Psoas muscle (tissue), 8 donors: Measurements from ENCODE around the gene HTD2. TPM values are rescaled to one million over a fixed set of nuclear protein-coding genes. Genes with fewer than 3 reads are reported as not detected.

Experiments used
- ATAC-seq, 4 donors: fragments of 200-7000 bp; cut with Tn5 transposase; one replicate each; pipeline ENCODE4 v1.9.1; 2020; ENCODE audit warnings: moderate library complexity in 3 of 4, mild to moderate bottlenecking in 2 of 4
- DNase-seq, 2 donors: peaks; one replicate each; pipeline ENCODE4 v3.0.0-alpha.2; 2020
- H3K27ac ChIP-seq: fragments of 200-600 bp; one replicate; pipeline ENCODE4 v1.8.0; 2022
- H3K27me3 ChIP-seq, 3 donors: fragments of 200-600 bp in 1 of 3; one replicate each; pipeline versions ENCODE4 v1.6.1 to v1.8.0; 2013 to 2022; ENCODE audit warnings: low read length in 2 of 3, mild to moderate bottlenecking in 2 of 3, moderate library complexity in 1 of 3; ENCODE audit not compliant: insufficient read depth in 3 of 3
- H3K36me3 ChIP-seq, 2 donors: fragments of 200-600 bp in 1 of 2; one replicate each; pipeline versions ENCODE4 v1.6.1 to v1.8.0; 2013 to 2022; ENCODE audit warnings: low read depth in 1 of 2, mild to moderate bottlenecking in 1 of 2, moderate library complexity in 1 of 2; ENCODE audit not compliant: insufficient read depth in 1 of 2
- H3K4me1 ChIP-seq: fragments of 200-600 bp; one replicate; pipeline ENCODE4 v1.8.0; 2022
- H3K4me3 ChIP-seq: fragments of 200-600 bp; one replicate; pipeline ENCODE4 v1.8.0; 2022; ENCODE audit warnings: mild to moderate bottlenecking
- H3K9me3 ChIP-seq: fragments of 200-600 bp; one replicate; pipeline ENCODE4 v1.8.0; 2022
- CTCF ChIP-seq: fragments of 200-600 bp; IDR thresholded peaks from one replicate; pipeline ENCODE4 v1.8.0; 2022; ENCODE audit warnings: antibody characterized with exemption
- WGBS, 3 donors: extraction: QIAGEN DNeasy Blood & Tissue Kit; methylation state at CpG; one replicate each; pipeline versions ENCODE4 v1.1.6 to v1.1.7; 2013; 5-methylcytosine and 5-hydroxymethylcytosine counted together
- intact Hi-C, 2 donors: fragments of 100-400 bp; cut with DNase I; formaldehyde crosslinking; loops; one replicate each; pipeline versions ENCODE4 v1.11.0 to v1.14.2; 2022
- polyA plus RNA-seq, 3 donors: library from polyadenylated mRNA; stranded (reverse); fragments of 200-250 nt; gene quantifications; one replicate each; pipeline ENCODE4 v1.2.3, GENCODE V29; 2013
- total RNA-seq, 4 donors: library from RNA; stranded (reverse); fragmentation: NEBNext Ultra II Directional in 2 of 4; extraction: Animal tissue kit (Norgen Biotek cat#: 25700) in 2 of 4; gene quantifications; one replicate each; pipeline versions ENCODE4 v1.2.1 to v1.2.4, GENCODE V29; 2021 to 2023
- donor health status: healthy with polysubstance abuse.
- donor health status: DM: no; HTN: no; CAD: no; lungs with moderate emphysema.
- donor health status: Bipolar disorder and iron deficiency.
- donor health status: healthy.
- donor health status: DM: yes; HTN: yes; CAD: no.
- donor health status: DM: no; HTN: no; CAD: no.
- donor health status: DM: no; HTN: no; CAD: no.
- donor health status: DM: yes; HTN: yes; CAD: no.

Gene HTD2
- total and polyA plus RNA-seq, 7 donors: 10.9 to 37.0 (median 15.7) TPM

- WGBS, 3 donors: 96 to 100% (median 97%) methylated on average over 3 of the region's 3 CpGs
- no peak overlapping the region for H3K27ac ChIP-seq
- H3K27me3 ChIP-seq: no peaks in the 10 kb centered on the region
- H3K36me3 ChIP-seq: no peaks in the 10 kb centered on the region
- H3K4me3 ChIP-seq: no peak overlapping the region
- no peak for DNase-seq
- peaks cover 17% of the 10 kb centered on the region for H3K4me1 ChIP-seq
- H3K9me3 ChIP-seq: no peaks in the 10 kb centered on the region
- intact Hi-C loops: no loop called here
- ATAC-seq: no peak
- TF ChIP-seq CTCF: no peak
These were observed 51.8 kb downstream of the HTD2 start for GRCh38 chr3:58358092-58358491.

GRCh38 chr3:58358808-58359207 lies 52.5 kb downstream of the HTD2 start:
- no peak for DNase-seq
- no peaks in the 10 kb centered on the region for H3K9me3 ChIP-seq
- no peak for ATAC-seq
- H3K36me3 ChIP-seq: no peaks in the 10 kb centered on the region
- TF ChIP-seq CTCF: no peak
- no peaks in the 10 kb centered on the region for H3K27me3 ChIP-seq
- peaks cover 17% of the 10 kb centered on the region for H3K4me1 ChIP-seq
- no peak overlapping the region for H3K4me3 ChIP-seq
- no peak overlapping the region for H3K27ac ChIP-seq
- WGBS, 3 donors: 77 to 83% (median 78%) methylated on average over 4 of the region's 4 CpGs
- intact Hi-C loops: no loop called here

GRCh38 chr3:58359621-58360020 lies 53.3 kb downstream of the HTD2 start:
- no peak for TF ChIP-seq CTCF
- H3K4me3 ChIP-seq: no peak overlapping the region
- H3K9me3 ChIP-seq: no peaks in the 10 kb centered on the region
- WGBS, 3 donors: 90 to 94% (median 91%) methylated on average over 4 of the region's 4 CpGs
- peaks cover 17% of the 10 kb centered on the region for H3K4me1 ChIP-seq
- DNase-seq (no peak), ATAC-seq (no peak)
- intact Hi-C loops: no loop called here
- H3K27me3 ChIP-seq: no peaks in the 10 kb centered on the region
- H3K27ac ChIP-seq: no peak overlapping the region
- no peaks in the 10 kb centered on the region for H3K36me3 ChIP-seq

GRCh38 chr3:58361866-58362265 lies 55.5 kb downstream of the HTD2 start:
- no peaks in the 10 kb centered on the region for H3K9me3 ChIP-seq
- H3K27ac ChIP-seq: no peak overlapping the region
- H3K4me1 ChIP-seq: peaks cover 8% of the 10 kb centered on the region
- no peak for ATAC-seq
- H3K27me3 ChIP-seq: no peaks in the 10 kb centered on the region
- H3K4me3 ChIP-seq: no peak overlapping the region
- H3K36me3 ChIP-seq: no peaks in the 10 kb centered on the region
- TF ChIP-seq CTCF: no peak
- no peak for DNase-seq
- intact Hi-C loops: no loop called here

- TF ChIP-seq CTCF: no peak
- Histone ChIP-seq H3K4me3 (no peak overlapping the region), H3K4me1 (no peaks in the 10 kb centered on the region), H3K27me3 (no peaks in the 10 kb centered on the region), H3K36me3 (peaks cover 0 to 19% of the 10 kb centered on the region in 2 donors), H3K9me3 (no peaks in the 10 kb centered on the region), H3K27ac (no peak overlapping the region)
- ATAC-seq: no peak
- no peak for DNase-seq
- 85 to 89% (median 88%) methylated on average over 1 of the region's 1 CpG for WGBS, 3 donors
- intact Hi-C loops: no loop called here
These were observed 60.4 kb downstream of the HTD2 start for GRCh38 chr3:58366699-58367098.
